ENCODE data around the gene DENND4C. TPM values are rescaled to one million over a fixed set of nuclear protein-coding genes. Genes with fewer than 3 reads are reported as not detected.

DENND4C gene
- total RNA-seq, 1 experiment from 2014 or later: 26.6 TPM

- Histone ChIP-seq H3K4ac (ENCODE audit: low read depth, low read length) (no peak overlapping the region), H3K27ac (ENCODE audit: insufficient read length, low read depth, low read length) (no peak overlapping the region), H3K79me2 (ENCODE audit: insufficient read depth, low read length) (peaks cover 12% of the 10 kb centered on the region; the same call in 1 of the 2 replicates), H3K9ac (ENCODE audit: extremely low read depth, insufficient read length, low read length) (no peak overlapping the region), H2AK5ac (ENCODE audit: insufficient read length, low read length) (no peak overlapping the region), H2BK5ac (ENCODE audit: insufficient read length, low read length) (no peak overlapping the region), H3K4me1 (ENCODE audit: insufficient read depth, low read length) (peaks cover 3% of the 10 kb centered on the region; the same call in 1 of the 2 replicates), H2BK12ac (ENCODE audit: insufficient read length, low read depth, low read length) (no peak overlapping the region), H3T11ph (ENCODE audit: low read length) (no peak overlapping the region), H4K5ac (ENCODE audit: insufficient read length, low read depth, low read length) (no peak overlapping the region), H3K56ac (ENCODE audit: insufficient read length, low read depth, low read length) (no peak overlapping the region), H3K18ac (ENCODE audit: insufficient read length, low read depth, low read length) (no peak overlapping the region), H3K79me1 (ENCODE audit: insufficient read depth, low read depth, low read length, poor library complexity, severe bottlenecking) (peaks cover 4% of the 10 kb centered on the region), H4K8ac (replicated peaks; ENCODE audit: insufficient read length, low read depth, low read length) (no peak overlapping the region), H2BK15ac (ENCODE audit: low read depth, low read length) (no peak overlapping the region), H2BK120ac (ENCODE audit: low read depth, low read length, poor library complexity, severe bottlenecking) (no peak overlapping the region), H3K23ac (ENCODE audit: insufficient read length, low read depth, low read length) (no peak overlapping the region), H3K9me3 (ENCODE audit: control insufficient read depth, low read depth, low read length) (no peaks in the 10 kb centered on the region), H4K20me1 (ENCODE audit: control insufficient read depth, insufficient read depth, insufficient read length) (no peaks in the 10 kb centered on the region), H2BK20ac (ENCODE audit: low read depth, low read length, poor library complexity, severe bottlenecking) (no peak overlapping the region), H3K27me3 (ENCODE audit: insufficient read depth, low read length) (no peaks in the 10 kb centered on the region), H3K23me2 (ENCODE audit: insufficient read length, low read depth, low read length, poor library complexity, severe bottlenecking) (peaks cover 15% of the 10 kb centered on the region), H3K14ac (ENCODE audit: insufficient read depth, low read length) (no peak overlapping the region), H4K91ac (ENCODE audit: insufficient read length, low read depth, low read length) (no peak overlapping the region), H3K4me2 (ENCODE audit: insufficient read depth, insufficient read length, low read length) (no peak overlapping the region), H2AFZ (ENCODE audit: low read length) (no peak overlapping the region)
- Mint-ChIP-seq H3K27ac (no peak overlapping the region), H3K4me1 (peaks cover 19 to 22% of the 10 kb centered on the region in 2 experiments), H3K36me3 (ENCODE audit: insufficient read depth in 1 of 3, low read depth in 3 of 3) (peaks cover 2 to 12% (median 2%) of the 10 kb centered on the region in 3 experiments; a peak in 2 of 7 replicates), H3K27me3 (ENCODE audit: low read depth) (no peaks in the 10 kb centered on the region), H3K4me3 (peak overlapping the region in 1 of 2 experiments; percentile 4; a peak in 1 of 5 replicates), H3K9me3 (no peaks in the 10 kb centered on the region)
- DNase-seq: no peak
- no peak for TF ChIP-seq CTCF (conservative IDR thresholded peaks at IDR 0.05)
- no CpG with 5 or more reads among the region's 5 CpGs for WGBS (ENCODE audit: extremely low coverage, insufficient read length, low lambda C conversion rate)
Measured at GRCh38 chr9:19233344-19233743, 2.9 kb downstream of the DENND4C start.

Data from H9 (cell line).